ENCODE data around the gene AMZ1. TPM values are rescaled to one million over a fixed set of nuclear protein-coding genes. Genes with fewer than 3 reads are reported as not detected.
A peak's percentile ranks its signal among the peaks of the same experiment; 100 is the strongest.

The AMZ1 gene
- total and polyA plus RNA-seq, 10 of the 15 experiments (the other 5 are each of a cell fraction or from before 2014, with no cell fraction given): 0.02 to 2.0 (median 0.69) TPM

DNA sequence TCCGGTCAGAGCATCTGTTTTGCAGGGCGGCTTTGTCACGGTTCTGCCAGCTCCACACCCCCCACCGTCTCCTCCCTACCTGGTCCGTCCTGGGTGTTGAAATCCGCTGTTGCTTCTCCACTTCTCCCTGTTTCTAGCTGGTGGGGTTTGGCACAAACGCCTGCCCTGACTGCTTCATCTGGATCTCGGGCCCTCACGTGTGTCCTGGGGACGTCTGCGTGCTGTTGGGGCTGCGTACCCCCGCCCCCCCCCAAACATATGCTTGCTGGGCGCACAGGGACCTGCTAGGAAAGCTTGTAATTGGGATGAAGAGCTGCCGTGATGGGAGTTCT lies 11.3 kb downstream of the AMZ1 start:
- H3K9ac ChIP-seq (ENCODE audit: control insufficient read depth, insufficient read depth, low read length): no peak overlapping the region; the same call in 1 of the 2 replicates
- ATAC-seq (no peak), DNase-seq (ENCODE audit: low read depth, low spot score) (no peak), FAIRE-seq (no peak)
- SMC1A ChIA-PET (ENCODE audit: uncharacterized antibody, unreplicated experiment): interaction anchor here (0.6 to 4.4 kb wide), 13 partner anchors 10 to 293 kb away, joined by 3 to 69 read pairs (median 6); partner anchors contain the start of gene AMZ1
- POLR2A ChIA-PET: interaction anchor here (0.5 to 5.9 kb wide), 10 partner anchors 10 to 245 kb away, joined by 3 to 36 read pairs (median 4); partner anchors contain the start of gene TTYH3
- H3K27ac ChIP-seq (ENCODE audit: control insufficient read depth, insufficient read depth): peak overlapping the region; percentile 38; the same call in 1 of the 2 replicates
- in situ Hi-C loops (cut with MboI): no loop called here
- no peaks in the 10 kb centered on the region for H3K79me2 ChIP-seq (ENCODE audit: control insufficient read depth, insufficient read depth, low read length)
- no TSS peak for BruUV-seq (replicated peaks)
- 0 out of 2 replicates have a peak overlapping the region, but pooled peaks have one; percentile 32 for H3K4me3 ChIP-seq
- H2AFZ ChIP-seq (ENCODE audit: control insufficient read depth, low read depth, low read length): no peak overlapping the region
- H3K4me2 ChIP-seq (ENCODE audit: control insufficient read depth, insufficient read depth): peak overlapping the region; percentile 77
- no peaks in the 10 kb centered on the region for H4K20me1 ChIP-seq (ENCODE audit: control insufficient read depth, insufficient read depth)
- peak; percentile 0 for TF ChIP-seq MEF2B (IDR thresholded peaks at IDR 0.05; ENCODE audit: partially characterized antibody, poor library complexity, severe bottlenecking)
- no peak for TF ChIP-seq ATF3 (IDR thresholded peaks at IDR 0.05; ENCODE audit: borderline replicate concordance, extremely low read depth, low read depth, low read length)
- TF ChIP-seq TARDBP (IDR thresholded peaks at IDR 0.05; ENCODE audit: borderline replicate concordance): peak; percentile 3; the same call in 1 of the 2 replicates
- no peaks in the 10 kb centered on the region for H3K27me3 ChIP-seq (replicated peaks in 1 of 2; ENCODE audit: control insufficient read depth in 2 of 2, insufficient read depth in 2 of 2, low read length in 1 of 2)
- H3K4me1 ChIP-seq (ENCODE audit: control insufficient read depth, insufficient read depth, low read length): peaks cover 21% of the 10 kb centered on the region
- no peaks in the 10 kb centered on the region for H3K9me3 ChIP-seq (replicated peaks; ENCODE audit: control insufficient read depth, insufficient read depth, low read length)
- CTCF ChIA-PET: interaction anchor here (0.6 to 4.4 kb wide), 17 partner anchors 10 to 295 kb away, joined by 3 to 83 read pairs (median 4); no protein-coding TSS in a partner anchor
- 5% methylated on average over 15 of the region's 15 CpGs for WGBS (ENCODE audit: insufficient coverage, insufficient replicate concordance, low lambda C conversion rate, missing lambda C conversion rate)
- RAD21 ChIA-PET (ENCODE audit: unreplicated experiment): interaction anchor here (0.9 to 5.4 kb wide), 14 partner anchors 10 to 194 kb away, joined by 3 to 70 read pairs (median 5); no protein-coding TSS in a partner anchor
- intact Hi-C loops (cut with micrococcal nuclease; ENCODE audit: unreplicated experiment): no loop called here
- no peaks in the 10 kb centered on the region; a peak in 1 of 4 replicates for H3K36me3 ChIP-seq (ENCODE audit: control insufficient read depth in 2 of 2, insufficient read depth in 2 of 2, low read length in 1 of 2)

GRCh38 chr7:2700141-2700850 lies 12.3 kb downstream of the AMZ1 start:
- Histone ChIP-seq H3K27me3 (replicated peaks in 1 of 2; ENCODE audit: control insufficient read depth in 2 of 2, insufficient read depth in 2 of 2, low read length in 1 of 2) (no peaks in the 10 kb centered on the region), H3K4me3 (no peak overlapping the region), H3K4me1 (ENCODE audit: control insufficient read depth, insufficient read depth, low read length) (peaks cover 21% of the 10 kb centered on the region), H4K20me1 (ENCODE audit: control insufficient read depth, insufficient read depth) (no peaks in the 10 kb centered on the region), H3K27ac (ENCODE audit: control insufficient read depth, insufficient read depth) (no peak overlapping the region), H3K36me3 (ENCODE audit: control insufficient read depth in 2 of 2, insufficient read depth in 2 of 2, low read length in 1 of 2) (no peaks in the 10 kb centered on the region; a peak in 1 of 4 replicates), H3K4me2 (ENCODE audit: control insufficient read depth, insufficient read depth) (no peak overlapping the region), H2AFZ (ENCODE audit: control insufficient read depth, low read depth, low read length) (no peak overlapping the region), H3K9me3 (replicated peaks; ENCODE audit: control insufficient read depth, insufficient read depth, low read length) (no peaks in the 10 kb centered on the region), H3K79me2 (ENCODE audit: control insufficient read depth, insufficient read depth, low read length) (no peaks in the 10 kb centered on the region), H3K9ac (ENCODE audit: control insufficient read depth, insufficient read depth, low read length) (no peak overlapping the region)
- in situ Hi-C loops (cut with MboI): no loop called here
- ChIA-PET SMC1A (ENCODE audit: uncharacterized antibody, unreplicated experiment) (interaction anchor here (1.4 to 4.4 kb wide), 5 partner anchors 9 to 143 kb away, joined by 3 to 69 read pairs (median 20); partner anchors contain the start of gene AMZ1), RAD21 (ENCODE audit: unreplicated experiment) (interaction anchor here (1.8 to 5.4 kb wide), 3 partner anchors 10 to 58 kb away, joined by 4 to 70 read pairs (median 6); no protein-coding TSS in a partner anchor), CTCF (interaction anchor here (0.7 to 4.4 kb wide), 5 partner anchors 9 to 162 kb away, joined by 3 to 83 read pairs (median 8); no protein-coding TSS in a partner anchor), POLR2A (interaction anchor here (0.6 to 5.9 kb wide), 2 partner anchors 10 to 153 kb away, joined by 5 to 36 read pairs; no protein-coding TSS in a partner anchor)
- FAIRE-seq (no peak), DNase-seq (ENCODE audit: low read depth, low spot score) (no peak), ATAC-seq (no peak)
- intact Hi-C loops (cut with micrococcal nuclease; ENCODE audit: unreplicated experiment): no loop called here
- 94% methylated on average over 40 of the region's 40 CpGs for WGBS (ENCODE audit: insufficient coverage, insufficient replicate concordance, low lambda C conversion rate, missing lambda C conversion rate)
- BruUV-seq (replicated peaks): no TSS peak
- TF ChIP-seq EP300 (IDR thresholded peaks at IDR 0.05; ENCODE audit: borderline replicate concordance in 1 of 2, control insufficient read depth in 1 of 2, low read depth in 2 of 2, low read length in 2 of 2) (no peak), ZNF24 (IDR thresholded peaks at IDR 0.05) (no peak), NR2F1 (conservative IDR thresholded peaks at IDR 0.05) (no peak), IKZF1 (conservative IDR thresholded peaks at IDR 0.05) (no peak), HDAC2 (IDR thresholded peaks at IDR 0.05) (no peak)
- TF ChIP-seq, protein P1, sequence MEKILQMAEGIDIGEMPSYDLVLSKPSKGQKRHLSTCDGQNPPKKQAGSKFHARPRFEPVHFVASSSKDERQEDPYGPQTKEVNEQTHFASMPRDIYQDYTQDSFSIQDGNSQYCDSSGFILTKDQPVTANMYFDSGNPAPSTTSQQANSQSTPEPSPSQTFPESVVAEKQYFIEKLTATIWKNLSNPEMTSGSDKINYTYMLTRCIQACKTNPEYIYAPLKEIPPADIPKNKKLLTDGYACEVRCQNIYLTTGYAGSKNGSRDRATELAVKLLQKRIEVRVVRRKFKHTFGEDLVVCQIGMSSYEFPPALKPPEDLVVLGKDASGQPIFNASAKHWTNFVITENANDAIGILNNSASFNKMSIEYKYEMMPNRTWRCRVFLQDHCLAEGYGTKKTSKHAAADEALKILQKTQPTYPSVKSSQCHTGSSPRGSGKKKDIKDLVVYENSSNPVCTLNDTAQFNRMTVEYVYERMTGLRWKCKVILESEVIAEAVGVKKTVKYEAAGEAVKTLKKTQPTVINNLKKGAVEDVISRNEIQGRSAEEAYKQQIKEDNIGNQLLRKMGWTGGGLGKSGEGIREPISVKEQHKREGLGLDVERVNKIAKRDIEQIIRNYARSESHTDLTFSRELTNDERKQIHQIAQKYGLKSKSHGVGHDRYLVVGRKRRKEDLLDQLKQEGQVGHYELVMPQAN (conservative IDR thresholded peaks at IDR 0.05): no peak
- TF ChIP-seq, protein P2, sequence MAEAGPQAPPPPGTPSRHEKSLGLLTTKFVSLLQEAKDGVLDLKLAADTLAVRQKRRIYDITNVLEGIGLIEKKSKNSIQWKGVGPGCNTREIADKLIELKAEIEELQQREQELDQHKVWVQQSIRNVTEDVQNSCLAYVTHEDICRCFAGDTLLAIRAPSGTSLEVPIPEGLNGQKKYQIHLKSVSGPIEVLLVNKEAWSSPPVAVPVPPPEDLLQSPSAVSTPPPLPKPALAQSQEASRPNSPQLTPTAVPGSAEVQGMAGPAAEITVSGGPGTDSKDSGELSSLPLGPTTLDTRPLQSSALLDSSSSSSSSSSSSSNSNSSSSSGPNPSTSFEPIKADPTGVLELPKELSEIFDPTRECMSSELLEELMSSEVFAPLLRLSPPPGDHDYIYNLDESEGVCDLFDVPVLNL (IDR thresholded peaks at IDR 0.05; ENCODE audit: low read depth, low read length): no peak

Measured in GM12878 (cell line).